Right lobe of liver (tissue), 4 donors: ENCODE measurements around the gene PDE9A.

Experiments
- CTCF ChIP-seq, 4 donors: fragments of 200-600 bp in 3 of 4; fragments of 450-650 bp in 1 of 4; IDR thresholded peaks; one replicate each; pipeline versions ENCODE4 v1.5.1 to v1.8.0; 2016 to 2022; ENCODE audit warnings: antibody characterized with exemption in 4 of 4, mild to moderate bottlenecking in 2 of 4
- POLR2A ChIP-seq: fragments of 450-650 bp; IDR thresholded peaks from one replicate; pipeline ENCODE4 v1.6.1; 2017; ENCODE audit warnings: antibody characterized with exemption, mild to moderate bottlenecking
- donor health status: DM: no; HTN: no; CAD: no.
- donor health status: DM: no; HTN: no; CAD: no.
- donor health status: DM: no; HTN: yes; CAD: no.

DNA sequence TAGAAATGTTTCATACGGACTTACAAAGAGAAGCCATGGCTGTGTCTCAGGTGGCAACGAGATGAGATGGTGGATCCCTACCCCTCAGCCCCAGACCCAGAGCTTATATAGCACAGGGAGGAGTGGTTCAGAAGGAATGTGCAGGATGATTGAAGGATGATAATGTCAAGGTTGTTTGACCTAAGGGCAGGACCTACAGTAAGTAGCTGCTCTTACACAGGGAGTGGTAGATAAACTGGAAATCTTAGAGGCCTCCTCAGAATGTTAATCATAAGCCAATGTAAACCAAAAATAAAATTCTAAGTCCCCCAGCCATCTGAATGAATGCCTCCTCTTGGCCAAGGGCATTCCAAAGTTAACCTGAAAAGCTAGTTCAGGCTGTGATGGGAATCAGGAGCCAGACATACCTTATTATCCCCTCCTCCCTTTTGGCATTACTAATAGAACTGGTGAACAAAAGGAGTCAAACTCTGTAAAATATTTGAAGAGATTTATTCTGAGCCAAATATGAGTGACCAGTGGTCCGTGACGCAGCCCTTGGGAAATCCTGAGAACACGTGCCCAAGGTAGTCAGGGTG is 45.8 kb upstream of the PDE9A start:
- TF ChIP-seq CTCF (IDR thresholded peaks at IDR 0.05) = no peak
- TF ChIP-seq POLR2A = no peak
